HFF-Myc (cell line): ENCODE measurements around the gene ZFX.

Source experiments
- DNase-seq: peaks from one replicate; pipeline ENCODE4 v3.0.0-alpha.2; 2011; ENCODE audit warnings: low read depth; ENCODE audit errors: extremely low read depth
- H3K4me3 ChIP-seq: replicated peaks from 2 replicates; pipeline ENCODE4 v1.5.1; 2011; ENCODE audit warnings: low read depth, mild to moderate bottlenecking, control low read depth, low read length
- CTCF ChIP-seq: IDR thresholded peaks from 2 replicates; pipeline ENCODE4 v1.5.1; 2012; ENCODE audit warnings: mild to moderate bottlenecking, low read depth, low read length, control low read depth; ENCODE audit errors: missing control alignments

Gene ZFX

GRCh38 chrX:24198101-24198500 is 48.6 kb downstream of the ZFX start:
- H3K4me3 ChIP-seq: no peak overlapping the region
- TF ChIP-seq CTCF: no peak
- DNase-seq: no peak

- no peak overlapping the region for H3K4me3 ChIP-seq
- DNase-seq: no peak
- TF ChIP-seq CTCF: no peak
Measured at GRCh38 chrX:24200133-24200532, 50.6 kb downstream of the ZFX start.

- TF ChIP-seq CTCF: no peak
- H3K4me3 ChIP-seq: no peak overlapping the region
- no peak for DNase-seq
Measured at GRCh38 chrX:24201216-24201615, 51.7 kb downstream of the ZFX start.

- DNase-seq: no peak
- no peak for TF ChIP-seq CTCF
- H3K4me3 ChIP-seq: no peak overlapping the region
Measured at GRCh38 chrX:24202465-24203031, 53.0 kb downstream of the ZFX start.

GRCh38 chrX:24203072-24203808 is 53.7 kb downstream of the ZFX start:
- no peak for DNase-seq

GRCh38 chrX:24204331-24204730 is 54.8 kb downstream of the ZFX start:
- H3K4me3 ChIP-seq: no peak overlapping the region
- DNase-seq: no peak
- TF ChIP-seq CTCF: no peak

More at GRCh38 chrX:24203072-24203808, 53.7 kb downstream of the ZFX start:
- H3K4me3 ChIP-seq: no peak overlapping the region
- no peak for TF ChIP-seq CTCF
